Measurements from ENCODE around the gene UNC5CL.

Gene UNC5CL

DNA sequence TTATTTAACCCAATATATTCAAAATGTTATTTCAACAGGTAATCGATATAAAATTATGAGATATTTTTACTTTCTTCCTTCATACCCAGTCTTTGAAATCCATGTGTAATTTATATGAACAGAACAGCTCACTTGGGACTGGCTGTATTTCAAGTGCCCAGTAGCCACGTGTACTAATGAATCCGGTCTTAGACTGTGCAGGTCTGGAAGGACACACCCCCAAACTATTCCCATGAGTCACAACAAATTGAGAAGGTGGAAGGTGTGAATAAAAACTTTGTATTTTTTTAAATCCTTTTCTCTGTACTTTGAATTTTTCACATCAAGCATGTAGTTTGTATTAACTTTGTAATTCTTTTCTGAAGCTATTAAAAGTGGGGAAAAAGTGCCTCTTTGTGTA is 2.8 kb downstream of the UNC5CL start:
- Histone ChIP-seq H4K20me1 (ENCODE audit: low read depth, low read length) (no peaks in the 10 kb centered on the region), H3K9me3 (ENCODE audit: insufficient read depth, low read length) (no peaks in the 10 kb centered on the region), H3K79me2 (ENCODE audit: insufficient read depth, low read length) (no peaks in the 10 kb centered on the region), H3K9ac (ENCODE audit: low read length) (no peak overlapping the region), H3F3A (ENCODE audit: insufficient read depth) (no peaks in the 10 kb centered on the region), H3K36me3 (ENCODE audit: low read length) (no peaks in the 10 kb centered on the region), H3K27me3 (ENCODE audit: low read length) (no peaks in the 10 kb centered on the region), H3K4me3 (ENCODE audit: insufficient read depth, low read length, poor library complexity, severe bottlenecking) (no peak overlapping the region), H3K27ac (ENCODE audit: low read depth, low read length) (no peak overlapping the region), H3K9me2 (replicated peaks; ENCODE audit: insufficient read depth, low read length) (no peaks in the 10 kb centered on the region), H3K4me2 (ENCODE audit: low read depth, low read length, poor library complexity, severe bottlenecking) (no peak overlapping the region), H2AFZ (ENCODE audit: low read depth, low read length, severe bottlenecking) (no peak overlapping the region)
- TF ChIP-seq EZH2phosphoT487 (conservative IDR thresholded peaks at IDR 0.05; ENCODE audit: low read length), result no peak
- TF ChIP-seq, protein P1, sequence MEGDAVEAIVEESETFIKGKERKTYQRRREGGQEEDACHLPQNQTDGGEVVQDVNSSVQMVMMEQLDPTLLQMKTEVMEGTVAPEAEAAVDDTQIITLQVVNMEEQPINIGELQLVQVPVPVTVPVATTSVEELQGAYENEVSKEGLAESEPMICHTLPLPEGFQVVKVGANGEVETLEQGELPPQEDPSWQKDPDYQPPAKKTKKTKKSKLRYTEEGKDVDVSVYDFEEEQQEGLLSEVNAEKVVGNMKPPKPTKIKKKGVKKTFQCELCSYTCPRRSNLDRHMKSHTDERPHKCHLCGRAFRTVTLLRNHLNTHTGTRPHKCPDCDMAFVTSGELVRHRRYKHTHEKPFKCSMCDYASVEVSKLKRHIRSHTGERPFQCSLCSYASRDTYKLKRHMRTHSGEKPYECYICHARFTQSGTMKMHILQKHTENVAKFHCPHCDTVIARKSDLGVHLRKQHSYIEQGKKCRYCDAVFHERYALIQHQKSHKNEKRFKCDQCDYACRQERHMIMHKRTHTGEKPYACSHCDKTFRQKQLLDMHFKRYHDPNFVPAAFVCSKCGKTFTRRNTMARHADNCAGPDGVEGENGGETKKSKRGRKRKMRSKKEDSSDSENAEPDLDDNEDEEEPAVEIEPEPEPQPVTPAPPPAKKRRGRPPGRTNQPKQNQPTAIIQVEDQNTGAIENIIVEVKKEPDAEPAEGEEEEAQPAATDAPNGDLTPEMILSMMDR (IDR thresholded peaks at IDR 0.05; ENCODE audit: insufficient read depth, low read length, poor library complexity, severe bottlenecking), result no peak

DNA sequence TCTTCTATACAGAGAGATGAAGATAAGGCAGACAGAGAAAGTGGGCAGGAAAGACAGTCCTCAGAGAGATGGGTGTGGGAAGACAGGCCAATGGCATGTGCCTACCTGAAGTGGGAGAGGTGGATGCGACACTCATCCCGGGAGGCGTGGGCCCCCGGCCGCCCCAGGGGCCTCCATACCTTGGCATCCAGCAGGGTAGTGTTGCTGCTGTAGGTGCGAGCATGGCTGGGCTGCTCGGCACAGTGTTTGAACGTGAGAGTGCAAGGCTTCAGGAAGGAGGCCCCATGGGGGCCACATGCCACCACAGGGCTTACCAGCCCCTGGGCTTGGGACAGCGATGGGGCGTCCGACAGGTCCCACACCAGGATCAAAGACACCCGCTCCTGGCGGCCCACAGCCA is 5.2 kb downstream of the UNC5CL start:
- H3K4me3 ChIP-seq (ENCODE audit: insufficient read depth, low read length, poor library complexity, severe bottlenecking), result no peak overlapping the region
- no peaks in the 10 kb centered on the region for H3K27me3 ChIP-seq (ENCODE audit: low read length)
- no peak overlapping the region for H2AFZ ChIP-seq (ENCODE audit: low read depth, low read length, severe bottlenecking)
- H3K9ac ChIP-seq (ENCODE audit: low read length), result no peak overlapping the region
- no peaks in the 10 kb centered on the region for H3K36me3 ChIP-seq (ENCODE audit: low read length)
- H3K79me2 ChIP-seq (ENCODE audit: insufficient read depth, low read length), result no peaks in the 10 kb centered on the region
- TF ChIP-seq EZH2phosphoT487 (conservative IDR thresholded peaks at IDR 0.05; ENCODE audit: low read length), result no peak
- TF ChIP-seq, protein P1 (IDR thresholded peaks at IDR 0.05; ENCODE audit: insufficient read depth, low read length, poor library complexity, severe bottlenecking), result no peak
- H3K4me2 ChIP-seq (ENCODE audit: low read depth, low read length, poor library complexity, severe bottlenecking), result no peak overlapping the region
- H4K20me1 ChIP-seq (ENCODE audit: low read depth, low read length), result no peaks in the 10 kb centered on the region
- H3K9me2 ChIP-seq (replicated peaks; ENCODE audit: insufficient read depth, low read length), result no peaks in the 10 kb centered on the region
- no peak overlapping the region for H3K27ac ChIP-seq (ENCODE audit: low read depth, low read length)
- H3F3A ChIP-seq (ENCODE audit: insufficient read depth), result no peaks in the 10 kb centered on the region
- H3K9me3 ChIP-seq (ENCODE audit: insufficient read depth, low read length), result no peaks in the 10 kb centered on the region

DNA sequence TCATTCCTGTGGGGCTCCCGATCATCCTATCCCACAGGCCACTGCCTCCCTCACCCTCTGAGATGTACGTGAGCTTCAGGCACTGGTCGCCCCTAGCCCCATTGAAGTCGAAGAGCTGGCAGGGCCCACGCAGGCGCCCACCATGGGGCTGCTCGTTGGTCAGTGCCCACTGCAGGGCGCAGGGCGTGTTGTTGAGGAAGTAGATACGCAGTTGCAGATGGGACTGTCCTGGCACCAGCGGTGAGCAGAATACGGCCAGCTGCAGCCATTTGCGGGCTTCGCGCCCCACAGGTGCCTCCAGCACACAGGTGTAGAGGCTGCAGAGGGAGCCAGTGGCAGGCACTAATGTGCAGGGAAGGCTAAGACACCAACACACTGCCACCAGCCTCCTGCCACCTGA is 6.2 kb downstream of the UNC5CL start:
- H3K27ac ChIP-seq (ENCODE audit: low read depth, low read length), result no peak overlapping the region
- no peak for TF ChIP-seq EZH2phosphoT487 (conservative IDR thresholded peaks at IDR 0.05; ENCODE audit: low read length)
- TF ChIP-seq, protein P1 (IDR thresholded peaks at IDR 0.05; ENCODE audit: insufficient read depth, low read length, poor library complexity, severe bottlenecking), result no peak
- no peak overlapping the region for H3K4me3 ChIP-seq (ENCODE audit: insufficient read depth, low read length, poor library complexity, severe bottlenecking)
- no peak overlapping the region for H3K4me2 ChIP-seq (ENCODE audit: low read depth, low read length, poor library complexity, severe bottlenecking)
- no peaks in the 10 kb centered on the region for H3K36me3 ChIP-seq (ENCODE audit: low read length)
- H3K9me3 ChIP-seq (ENCODE audit: insufficient read depth, low read length), result no peaks in the 10 kb centered on the region
- no peaks in the 10 kb centered on the region for H3K79me2 ChIP-seq (ENCODE audit: insufficient read depth, low read length)
- H4K20me1 ChIP-seq (ENCODE audit: low read depth, low read length), result no peaks in the 10 kb centered on the region
- no peak overlapping the region for H3K9ac ChIP-seq (ENCODE audit: low read length)
- no peaks in the 10 kb centered on the region for H3K9me2 ChIP-seq (replicated peaks; ENCODE audit: insufficient read depth, low read length)
- H3F3A ChIP-seq (ENCODE audit: insufficient read depth), result no peaks in the 10 kb centered on the region
- H3K27me3 ChIP-seq (ENCODE audit: low read length), result no peaks in the 10 kb centered on the region
- H2AFZ ChIP-seq (ENCODE audit: low read depth, low read length, severe bottlenecking), result no peak overlapping the region

Data from SU-DHL-6 (cell line).